HepG2 (cell line): ENCODE data around the gene NAALADL1. TPM values are rescaled to one million over a fixed set of nuclear protein-coding genes. Genes with fewer than 3 reads are reported as not detected.

ENCODE experiments used
- ATAC-seq: fragments of 200-7000 bp; cut with Tn5 transposase; 3 replicates; pipeline ENCODE4 v1.9.1; 2020; ENCODE audit warnings: mild to moderate bottlenecking, moderate library complexity
- BruUV-seq: library from RNA; stranded (reverse); fragments of 400-500 nt; replicated peaks from 2 replicates; lab custom pipeline; 2021; lab: Mats Ljungman, UMichigan
- CTCF ChIA-PET: fragments of 300-600 bp; formaldehyde crosslinking; extraction: SDS; loops from one replicate; lab custom pipeline; 2021; ENCODE audit warnings: low total read pairs, inconsistent platforms, low intra/inter-chr PET ratio; lab: Yijun Ruan, JAX
- POLR2A ChIA-PET: fragments of 350-600 bp; sonication (Branson Sonifier 250); formaldehyde crosslinking; loops from one replicate; lab custom pipeline; 2020; ENCODE audit warnings: antibody characterized with exemption, inconsistent platforms; lab: Yijun Ruan, JAX
- DNase-seq: peaks from one replicate; pipeline ENCODE4 v3.0.0-alpha.2; 2015; ENCODE audit warnings: low spot score
- FAIRE-seq: peaks from 3 replicates; lab custom pipeline; 2011; peaks lifted over from hg19 to GRCh38; lab: Jason Lieb, UNC
- H2AFZ ChIP-seq: one replicate; pipeline ENCODE4 v1.6.1; 2011; ENCODE audit warnings: low read length, inconsistent platforms
- H3K27ac ChIP-seq: fragments of 300-600 bp; 3 replicates; pipeline ENCODE4 v1.8.0; 2011; ENCODE audit warnings: mixed run types, mild to moderate bottlenecking, mixed read lengths, low read length, inconsistent platforms; ENCODE audit not compliant: insufficient read depth; ENCODE audit errors: extremely low read length
- H3K27me3 ChIP-seq, 2 experiments: fragments of 200-600 bp in 1 of 2; 2 replicates in 1 of 2; 3 replicates in 1 of 2; pipeline versions ENCODE4 v1.6.0 to v1.8.0; 2011; ENCODE audit warnings: low read length in 2 of 2, mild to moderate bottlenecking in 2 of 2, moderate library complexity in 2 of 2, inconsistent platforms in 1 of 2; ENCODE audit not compliant: insufficient read depth in 2 of 2, control insufficient read depth in 1 of 2
- H3K36me3 ChIP-seq, 2 experiments: fragments of 200-600 bp in 1 of 2; replicated peaks in 1 of 2; 2 replicates in 1 of 2; 3 replicates in 1 of 2; pipeline versions ENCODE4 v1.5.1 to v1.8.0; 2011; ENCODE audit warnings: low read length in 2 of 2, inconsistent platforms in 1 of 2; ENCODE audit not compliant: insufficient read depth in 2 of 2, control insufficient read depth in 1 of 2
- H3K4me1 ChIP-seq: 2 replicates; pipeline ENCODE4 v1.5.1; 2012; ENCODE audit warnings: low read length, inconsistent platforms; ENCODE audit not compliant: insufficient read depth
- H3K4me2 ChIP-seq: 2 replicates; pipeline ENCODE4 v1.6.0; 2011; ENCODE audit warnings: low read depth, low read length, inconsistent platforms
- H3K4me3 ChIP-seq, 3 experiments: fragments of 200-600 bp in 1 of 3; sonication (generic), shearing (Covaris generic) in 1 of 3; replicated peaks in 1 of 3; 2 replicates each; pipeline ENCODE4 v1.5.1; 2011 to 2016; ENCODE audit warnings: low read length in 3 of 3, inconsistent platforms in 2 of 3, low read depth in 2 of 3, mild to moderate bottlenecking in 2 of 3, control low read depth in 1 of 3, mixed read lengths in 1 of 3; ENCODE audit not compliant: insufficient read depth in 1 of 3
- H3K79me2 ChIP-seq: one replicate; pipeline ENCODE4 v1.6.1; 2011; ENCODE audit warnings: low read length, inconsistent platforms; ENCODE audit not compliant: insufficient read depth
- H3K9ac ChIP-seq: 2 replicates; pipeline ENCODE4 v1.6.0; 2011; ENCODE audit warnings: mild to moderate bottlenecking, low read depth, low read length, inconsistent platforms; ENCODE audit not compliant: insufficient read depth
- H3K9me3 ChIP-seq: 2 replicates; pipeline ENCODE4 v1.5.1; 2012; ENCODE audit warnings: mild to moderate bottlenecking, low read length
- H4K20me1 ChIP-seq: 2 replicates; pipeline ENCODE4 v1.6.0; 2011; ENCODE audit warnings: inconsistent platforms, mild to moderate bottlenecking, low read length, moderate library complexity; ENCODE audit not compliant: insufficient read depth
- BHLHE40 ChIP-seq: IDR thresholded peaks from 2 replicates; pipeline ENCODE4 v1.6.1; 2011; ENCODE audit warnings: low read length, improper control_type of control experiment
- HIVEP1 ChIP-seq: sonication (generic); formaldehyde crosslinking; IDR thresholded peaks from 2 replicates; pipeline ENCODE4 v1.4.0; 2020; ENCODE audit warnings: mild to moderate bottlenecking, missing genetic modification reagents
- MLLT10 ChIP-seq: sonication (generic); formaldehyde crosslinking; IDR thresholded peaks from 2 replicates; pipeline ENCODE4 v1.4.0; 2020; ENCODE audit warnings: missing genetic modification reagents
- NR2F1 ChIP-seq, 2 experiments: fragments of 450-650 bp in 1 of 2; formaldehyde crosslinking in 1 of 2; IDR thresholded peaks; 2 replicates each; pipeline versions ENCODE4 v1.5.0 to v1.6.1; 2016 to 2020; ENCODE audit warnings: mild to moderate bottlenecking in 1 of 2, missing compliant biosample characterization in 1 of 2, missing genetic modification reagents in 1 of 2, moderate library complexity in 1 of 2
- SP4 ChIP-seq: sonication (generic); formaldehyde crosslinking; IDR thresholded peaks from 2 replicates; pipeline ENCODE4 v1.8.1; 2023; ENCODE audit warnings: mild to moderate bottlenecking, missing genetic modification reagents
- TRIM22 ChIP-seq: fragments of 450-650 bp; IDR thresholded peaks from 2 replicates; pipeline ENCODE4 v1.6.1; 2017
- USF2 ChIP-seq, 2 experiments: sonication (generic) in 1 of 2; formaldehyde crosslinking in 1 of 2; IDR thresholded peaks; 2 replicates each; pipeline versions ENCODE4 v1.5.1 to v1.6.1; 2011 to 2020; ENCODE audit warnings: borderline replicate concordance in 1 of 2, low read depth in 1 of 2, low read length in 1 of 2, mild to moderate bottlenecking in 1 of 2, missing genetic modification reagents in 1 of 2, moderate library complexity in 1 of 2
- YY1 ChIP-seq: IDR thresholded peaks from 2 replicates; pipeline ENCODE4 v1.6.1; 2011; ENCODE audit warnings: low read length, low read depth, moderate library complexity, mild to moderate bottlenecking; ENCODE audit not compliant: insufficient read depth, insufficient replicate concordance
- ZNF33B ChIP-seq: sonication (generic); formaldehyde crosslinking; IDR thresholded peaks from 2 replicates; pipeline ENCODE4 v1.5.1; 2020; ENCODE audit warnings: mild to moderate bottlenecking, missing genetic modification reagents
- WGBS: methylation state at CpG from one replicate; pipeline ENCODE4 v1.1.6; 2017; ENCODE audit warnings: low lambda C conversion rate; 5-methylcytosine and 5-hydroxymethylcytosine counted together
- in situ Hi-C: cut with HindIII; loops from 2 replicates; pipeline ENCODE4 v1.10.0; 2017; ENCODE audit warnings: low pct_unique_long_range_greater_than_20kb; ENCODE audit not compliant: extremely low pct_ligation_motif_present
- intact Hi-C: fragments of 100-400 bp; cut with micrococcal nuclease; formaldehyde crosslinking; loops from one replicate; pipeline ENCODE4 v1.10.0; 2022; ENCODE audit not compliant: unreplicated experiment
- polyA plus RNA-seq, 8 experiments: library from polyadenylated mRNA; depleted of rRNA in 3 of 8; stranded (reverse) in 7 of 8; unstranded in 1 of 8; fragments of >200 nt; fragmentation: Illumina TruSeq in 4 of 8; extraction: Trizol in 4 of 8; gene quantifications; 2 replicates each; pipeline versions ENCODE4 v1.2.1 to v1.2.3, GENCODE V29; 2011 to 2016; ENCODE audit warnings: low read depth in 4 of 8, missing spikeins in 1 of 8, mixed read lengths in 1 of 8; ENCODE audit not compliant: insufficient read depth in 1 of 8
- total RNA-seq, 5 experiments: library from RNA; depleted of rRNA; stranded (reverse); fragments of >200 nt; fragmentation: Illumina TruSeq; extraction: Trizol; gene quantifications; 2 replicates each; pipeline ENCODE4 v1.2.3, GENCODE V29; 2016; ENCODE audit warnings: low read depth in 1 of 5
- TF ChIP-seq, protein P1 (sequence below): sonication (generic); formaldehyde crosslinking; IDR thresholded peaks from 2 replicates; pipeline ENCODE4 v1.5.0; 2020; ENCODE audit warnings: mild to moderate bottlenecking, missing genetic modification reagents, moderate library complexity
- TF ChIP-seq, protein P2 (sequence below): sonication (generic); formaldehyde crosslinking; IDR thresholded peaks from 2 replicates; pipeline ENCODE4 v1.4.0; 2020; ENCODE audit warnings: mild to moderate bottlenecking, missing genetic modification reagents
- TF ChIP-seq, protein P3 (sequence below): sonication (generic); formaldehyde crosslinking; IDR thresholded peaks from 2 replicates; pipeline ENCODE4 v1.8.1; 2023; ENCODE audit warnings: mild to moderate bottlenecking, missing genetic modification reagents

The NAALADL1 gene
- total and polyA plus RNA-seq, 2 of the 13 experiments (the other 11 are each of a cell fraction or from before 2014, with no cell fraction given): 9.3 to 33.9 TPM

DNA sequence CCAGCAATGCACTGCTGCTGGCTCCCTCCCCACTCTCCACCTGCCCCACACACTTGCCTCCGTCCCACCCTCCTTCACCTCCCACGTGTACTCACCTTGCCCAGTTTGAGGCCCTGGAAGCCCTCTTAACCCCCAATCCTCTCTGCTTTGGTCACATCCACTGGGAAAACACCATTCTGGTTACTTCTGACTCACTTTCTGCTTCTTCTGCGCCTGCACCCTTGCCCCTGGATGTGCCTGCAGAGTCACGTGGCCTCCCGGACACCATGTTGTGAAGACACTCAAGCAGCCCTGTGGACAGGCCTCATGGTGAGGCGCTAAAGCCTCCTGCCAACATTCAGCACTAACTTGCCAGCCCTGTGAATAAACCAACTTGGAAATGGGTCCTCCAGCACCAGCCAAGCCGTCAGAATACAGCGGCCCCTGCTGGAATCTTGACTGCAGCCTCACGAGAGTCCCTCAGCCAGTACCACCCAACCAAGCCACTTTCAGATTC lies 2.6 kb upstream of the NAALADL1 start (continued):
- TF ChIP-seq, protein P1, sequence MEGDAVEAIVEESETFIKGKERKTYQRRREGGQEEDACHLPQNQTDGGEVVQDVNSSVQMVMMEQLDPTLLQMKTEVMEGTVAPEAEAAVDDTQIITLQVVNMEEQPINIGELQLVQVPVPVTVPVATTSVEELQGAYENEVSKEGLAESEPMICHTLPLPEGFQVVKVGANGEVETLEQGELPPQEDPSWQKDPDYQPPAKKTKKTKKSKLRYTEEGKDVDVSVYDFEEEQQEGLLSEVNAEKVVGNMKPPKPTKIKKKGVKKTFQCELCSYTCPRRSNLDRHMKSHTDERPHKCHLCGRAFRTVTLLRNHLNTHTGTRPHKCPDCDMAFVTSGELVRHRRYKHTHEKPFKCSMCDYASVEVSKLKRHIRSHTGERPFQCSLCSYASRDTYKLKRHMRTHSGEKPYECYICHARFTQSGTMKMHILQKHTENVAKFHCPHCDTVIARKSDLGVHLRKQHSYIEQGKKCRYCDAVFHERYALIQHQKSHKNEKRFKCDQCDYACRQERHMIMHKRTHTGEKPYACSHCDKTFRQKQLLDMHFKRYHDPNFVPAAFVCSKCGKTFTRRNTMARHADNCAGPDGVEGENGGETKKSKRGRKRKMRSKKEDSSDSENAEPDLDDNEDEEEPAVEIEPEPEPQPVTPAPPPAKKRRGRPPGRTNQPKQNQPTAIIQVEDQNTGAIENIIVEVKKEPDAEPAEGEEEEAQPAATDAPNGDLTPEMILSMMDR: peak; percentile 71
- TF ChIP-seq, all 625 proteins: peak for 23

DNA sequence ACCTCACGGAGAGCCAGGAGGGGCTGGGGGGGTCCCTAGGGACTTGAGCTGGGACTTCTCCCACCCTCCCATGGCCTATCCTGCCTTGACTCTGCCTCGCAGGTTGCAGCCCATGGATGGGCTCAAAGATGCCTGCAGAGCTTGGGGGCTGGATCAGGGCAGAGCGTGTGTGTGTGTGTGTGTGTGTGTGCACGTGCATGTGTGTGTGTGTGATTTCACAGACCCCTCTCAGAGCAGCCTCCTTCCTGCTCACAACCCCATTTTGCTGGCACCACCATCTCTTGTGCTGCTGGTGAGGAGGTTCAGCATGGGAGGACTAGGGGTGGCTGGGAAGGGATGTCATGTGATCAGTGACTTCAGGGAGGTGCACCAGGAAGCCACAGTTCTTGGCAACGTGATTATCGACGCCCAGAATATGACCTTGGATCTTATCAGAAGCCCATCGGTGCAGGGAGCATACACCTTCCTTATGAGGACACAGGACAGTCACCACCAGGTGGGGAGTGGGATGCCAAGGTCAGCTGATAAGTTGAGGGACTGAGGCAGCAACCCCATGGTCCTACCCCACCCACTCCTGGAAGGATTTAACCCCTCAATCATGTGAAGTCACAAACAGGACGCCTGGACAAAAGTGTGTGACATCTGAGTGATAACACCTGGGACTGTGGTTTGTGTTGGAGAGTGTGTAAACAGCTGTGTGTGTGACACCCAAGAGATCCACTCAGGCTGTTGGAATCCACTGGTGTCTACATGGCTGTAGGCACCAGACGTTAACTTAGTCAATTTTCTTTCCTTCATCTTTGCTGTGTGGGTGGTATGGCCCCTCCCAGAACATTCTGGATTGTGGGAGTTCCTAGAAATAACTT lies 1.8 kb upstream of the NAALADL1 start:
- 18% methylated on average over 8 of the region's 10 CpGs for WGBS
- H3K27me3 ChIP-seq: no peaks in the 10 kb centered on the region
- in situ Hi-C loops (no loop called here), intact Hi-C loops (no loop called here)
- peak overlapping the region in 1 of 3 experiments; percentile 0; a peak in 1 of 6 replicates for H3K4me3 ChIP-seq
- no peaks in the 10 kb centered on the region for H3K9me3 ChIP-seq
- DNase-seq: no peak
- no peak overlapping the region for H3K9ac ChIP-seq
- no TSS peak for BruUV-seq
- H4K20me1 ChIP-seq: no peaks in the 10 kb centered on the region
- H3K4me2 ChIP-seq: peak overlapping the region; percentile 25; the same call in 1 of the 2 replicates
- H3K27ac ChIP-seq: no peak overlapping the region
- no peaks in the 10 kb centered on the region for H3K79me2 ChIP-seq
- H3K36me3 ChIP-seq: no peaks in the 10 kb centered on the region
- POLR2A ChIA-PET: interaction anchor here (1.9 to 3.5 kb wide), 2 partner anchors 9 to 62 kb away, joined by 6 to 21 read pairs; partner anchors contain the start of genes FAU and MRPL49
- CTCF ChIA-PET: interaction anchor here (1.2 to 1.9 kb wide), 2 partner anchors 33 to 47 kb away, joined by 6 read pairs; partner anchors contain the start of genes ARL2 and SNX15
- FAIRE-seq: peak; percentile 21
- no peak overlapping the region for H2AFZ ChIP-seq
- H3K4me1 ChIP-seq: peaks cover 75% of the 10 kb centered on the region
- no peak for ATAC-seq
- TF ChIP-seq ZNF33B (CRISPR knock-in tag) (no peak), MLLT10 (CRISPR knock-in tag) (no peak), USF2 (IDR thresholded peaks at IDR 0.05; ENCODE audit: low read depth, low read length) (peak; percentile 30; the same call in 1 of the 2 replicates), USF2 (CRISPR knock-in tag; IDR thresholded peaks at IDR 0.05; ENCODE audit: borderline replicate concordance) (peak; percentile 48; the same call in 1 of the 2 replicates), BHLHE40 (peak; percentile 63; the same call in 1 of the 2 replicates), SP4 (CRISPR knock-in tag) (no peak), HIVEP1 (no peak), TRIM22 (no peak), YY1 (no peak), NR2F1 (CRISPR knock-in tag; IDR thresholded peaks at IDR 0.05) (no peak)
- TF ChIP-seq, protein P2, sequence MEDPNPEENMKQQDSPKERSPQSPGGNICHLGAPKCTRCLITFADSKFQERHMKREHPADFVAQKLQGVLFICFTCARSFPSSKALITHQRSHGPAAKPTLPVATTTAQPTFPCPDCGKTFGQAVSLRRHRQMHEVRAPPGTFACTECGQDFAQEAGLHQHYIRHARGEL: no peak
- TF ChIP-seq, protein P3, sequence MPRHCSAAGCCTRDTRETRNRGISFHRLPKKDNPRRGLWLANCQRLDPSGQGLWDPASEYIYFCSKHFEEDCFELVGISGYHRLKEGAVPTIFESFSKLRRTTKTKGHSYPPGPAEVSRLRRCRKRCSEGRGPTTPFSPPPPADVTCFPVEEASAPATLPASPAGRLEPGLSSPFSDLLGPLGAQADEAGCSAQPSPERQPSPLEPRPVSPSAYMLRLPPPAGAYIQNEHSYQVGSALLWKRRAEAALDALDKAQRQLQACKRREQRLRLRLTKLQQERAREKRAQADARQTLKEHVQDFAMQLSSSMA (CRISPR knock-in tag): no peak
